ENCODE measurements around the gene NBR1. TPM values are rescaled to one million over a fixed set of nuclear protein-coding genes. Genes with fewer than 3 reads are reported as not detected.
A peak's percentile ranks its signal among the peaks of the same experiment; 100 is the strongest.
"Not testable (repeated sequence)": the region's sequence is repeated elsewhere in the genome, so short reads cannot be mapped to it uniquely, and the experiment has no call there.

NBR1 gene
- total RNA-seq, 1 donor from 2014 or later: 60.5 TPM

GRCh38 chr17:43155666-43156065 is 15.3 kb upstream of the NBR1 start:
- no peaks in the 10 kb centered on the region for H3K36me3 ChIP-seq (ENCODE audit: control insufficient read depth, insufficient read depth, low read length)
- H3K27me3 ChIP-seq (ENCODE audit: control insufficient read depth, insufficient read depth, low read length): no peaks in the 10 kb centered on the region
- no peak for DNase-seq (ENCODE audit: low read depth)
- TF ChIP-seq CTCF (IDR thresholded peaks at IDR 0.05; ENCODE audit: insufficient read depth, low read length, poor library complexity, severe bottlenecking): no peak
- H3K4me3 ChIP-seq (ENCODE audit: low read depth, low read length): no peak overlapping the region

- H3K36me3 ChIP-seq (ENCODE audit: control insufficient read depth, insufficient read depth, low read length); H3K4me3 ChIP-seq (ENCODE audit: low read depth, low read length); H3K27me3 ChIP-seq (ENCODE audit: control insufficient read depth, insufficient read depth, low read length); DNase-seq (ENCODE audit: low read depth): not testable (repeated sequence)
Measured at GRCh38 chr17:43159232-43159631, 11.8 kb upstream of the NBR1 start.

GRCh38 chr17:43159957-43160356 is 11.1 kb upstream of the NBR1 start:
- DNase-seq (ENCODE audit: low read depth); H3K36me3 ChIP-seq (ENCODE audit: control insufficient read depth, insufficient read depth, low read length); H3K4me3 ChIP-seq (ENCODE audit: low read depth, low read length); H3K27me3 ChIP-seq (ENCODE audit: control insufficient read depth, insufficient read depth, low read length): not testable (repeated sequence)

GRCh38 chr17:43165971-43166370 is 5.0 kb upstream of the NBR1 start:
- not testable (repeated sequence) for H3K36me3 ChIP-seq (ENCODE audit: control insufficient read depth, insufficient read depth, low read length); H3K4me3 ChIP-seq (ENCODE audit: low read depth, low read length); DNase-seq (ENCODE audit: low read depth); H3K27me3 ChIP-seq (ENCODE audit: control insufficient read depth, insufficient read depth, low read length)

- TF ChIP-seq CTCF (IDR thresholded peaks at IDR 0.05; ENCODE audit: insufficient read depth, low read length, poor library complexity, severe bottlenecking): no peak
- no peak for DNase-seq (ENCODE audit: low read depth)
- Histone ChIP-seq H3K36me3 (ENCODE audit: control insufficient read depth, insufficient read depth, low read length) (no peaks in the 10 kb centered on the region), H3K4me3 (ENCODE audit: low read depth, low read length) (peak overlapping the region; percentile 67), H3K27me3 (ENCODE audit: control insufficient read depth, insufficient read depth, low read length) (no peaks in the 10 kb centered on the region)
Measured at GRCh38 chr17:43169561-43170139, 1.4 kb upstream of the NBR1 start.

- H3K27me3 ChIP-seq (ENCODE audit: control insufficient read depth, insufficient read depth, low read length): no peaks in the 10 kb centered on the region
- peak; percentile 95 for DNase-seq (ENCODE audit: low read depth)
- peak overlapping the region; percentile 67 for H3K4me3 ChIP-seq (ENCODE audit: low read depth, low read length)
- H3K36me3 ChIP-seq (ENCODE audit: control insufficient read depth, insufficient read depth, low read length): no peaks in the 10 kb centered on the region
- no peak for TF ChIP-seq CTCF (IDR thresholded peaks at IDR 0.05; ENCODE audit: insufficient read depth, low read length, poor library complexity, severe bottlenecking)
Measured at GRCh38 chr17:43170140-43170765, 761 bp upstream of the NBR1 start.

- peak; percentile 80 for DNase-seq (ENCODE audit: low read depth)
- peak; percentile 52 for TF ChIP-seq CTCF (IDR thresholded peaks at IDR 0.05; ENCODE audit: insufficient read depth, low read length, poor library complexity, severe bottlenecking)
- peaks cover 1% of the 10 kb centered on the region for H3K36me3 ChIP-seq (ENCODE audit: control insufficient read depth, insufficient read depth, low read length)
- H3K4me3 ChIP-seq (ENCODE audit: low read depth, low read length): peak overlapping the region; percentile 67
- H3K27me3 ChIP-seq (ENCODE audit: control insufficient read depth, insufficient read depth, low read length): no peaks in the 10 kb centered on the region
Measured at GRCh38 chr17:43171586-43172487, 823 bp downstream of the NBR1 start.
